ENCODE data around the gene ADCY6. TPM values are rescaled to one million over a fixed set of nuclear protein-coding genes. Genes with fewer than 3 reads are reported as not detected.

Gene ADCY6
- total RNA-seq = 0.32 and 0.78 TPM in 2 replicates

DNA sequence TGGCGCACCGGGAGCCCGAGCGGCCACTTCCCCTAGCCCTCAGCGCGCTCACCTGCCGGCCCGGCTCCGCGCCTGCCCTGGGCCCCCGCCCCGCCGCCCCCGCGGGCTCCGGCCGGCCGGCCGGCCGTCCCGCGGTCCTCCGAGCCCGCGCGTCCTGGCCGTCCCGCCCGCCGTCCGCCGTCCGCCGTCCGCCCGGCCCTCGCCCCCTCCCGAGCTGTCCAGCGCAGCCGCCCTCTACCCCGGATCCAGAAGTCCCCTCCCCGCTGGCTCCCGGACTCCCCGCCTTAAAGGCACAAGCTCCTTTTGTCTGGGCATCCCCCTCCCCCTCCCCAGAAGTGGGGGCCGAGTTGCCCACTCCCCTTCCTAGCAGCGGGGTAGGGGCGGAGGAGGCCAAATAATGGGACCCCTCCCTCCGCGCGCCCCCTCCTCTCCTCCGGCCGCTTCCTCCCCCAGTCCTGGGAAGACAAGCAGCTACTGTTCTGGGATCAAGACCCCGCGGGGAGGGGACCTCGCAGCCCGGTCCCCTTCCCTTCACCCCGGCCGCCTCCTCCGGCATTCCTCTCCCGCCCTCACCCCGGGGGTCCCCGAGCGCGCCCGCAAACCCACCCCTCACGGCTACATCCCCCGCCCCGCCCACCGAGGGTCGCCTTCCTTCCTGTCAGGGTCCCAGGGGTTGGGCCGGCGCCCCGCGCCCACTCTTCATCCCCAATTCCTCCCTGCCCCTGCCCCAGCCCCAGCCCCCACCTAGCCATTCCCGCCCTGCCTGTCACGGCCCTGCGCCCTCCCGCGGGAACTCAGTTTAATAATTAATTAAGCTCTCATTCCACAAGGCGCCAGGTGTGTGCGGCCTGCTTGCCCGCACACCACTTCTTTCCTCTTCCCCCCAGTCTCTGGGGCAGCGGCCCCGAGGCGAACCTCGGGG is at the start of gene ADCY6:
Gene ADCY6 (minus strand): TSS at position 236 of the 922 bp plus-strand sequence. CDS start 5,655 bp downstream, outside the sequence.
- Mint-ChIP-seq H3K27me3 (ENCODE audit: insufficient read depth) (peaks cover 50% of the 10 kb centered on the region), H3K9me3 (no peaks in the 10 kb centered on the region), H3K4me1 (ENCODE audit: low read depth) (no peaks in the 10 kb centered on the region), H3K36me3 (ENCODE audit: low read depth) (no peaks in the 10 kb centered on the region), H3K27ac (no peak within 1 kb of the TSS), H3K4me3 (peak within 1 kb of the TSS; percentile 58)
- intact Hi-C loops (cut with micrococcal nuclease) = no loop called here
- no peak for DNase-seq (ENCODE audit: low spot score)

DNA sequence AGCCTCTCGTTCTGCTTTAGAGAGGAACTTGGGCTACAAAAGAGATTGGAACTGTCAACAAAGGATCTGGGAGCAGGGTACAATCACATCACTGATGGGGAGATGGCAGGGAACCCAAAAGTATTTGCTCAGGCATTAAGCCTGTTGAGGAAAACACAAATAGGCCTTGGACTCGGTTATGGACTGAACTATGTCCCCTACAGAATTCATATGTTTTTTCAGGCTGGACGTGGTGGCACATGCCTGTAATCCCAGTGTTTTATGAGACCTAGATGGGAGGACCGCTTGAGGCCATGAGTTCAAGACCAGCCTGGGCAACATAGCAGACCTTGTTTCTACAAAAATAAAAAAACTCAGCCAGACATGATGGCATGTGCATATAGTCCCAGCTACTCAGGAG is 49.2 kb upstream of the ADCY6 start:
- intact Hi-C loops (cut with micrococcal nuclease) = no loop called here
- Mint-ChIP-seq H3K4me3 (no peak overlapping the region), H3K36me3 (ENCODE audit: low read depth) (peaks cover 45% of the 10 kb centered on the region)

DNA sequence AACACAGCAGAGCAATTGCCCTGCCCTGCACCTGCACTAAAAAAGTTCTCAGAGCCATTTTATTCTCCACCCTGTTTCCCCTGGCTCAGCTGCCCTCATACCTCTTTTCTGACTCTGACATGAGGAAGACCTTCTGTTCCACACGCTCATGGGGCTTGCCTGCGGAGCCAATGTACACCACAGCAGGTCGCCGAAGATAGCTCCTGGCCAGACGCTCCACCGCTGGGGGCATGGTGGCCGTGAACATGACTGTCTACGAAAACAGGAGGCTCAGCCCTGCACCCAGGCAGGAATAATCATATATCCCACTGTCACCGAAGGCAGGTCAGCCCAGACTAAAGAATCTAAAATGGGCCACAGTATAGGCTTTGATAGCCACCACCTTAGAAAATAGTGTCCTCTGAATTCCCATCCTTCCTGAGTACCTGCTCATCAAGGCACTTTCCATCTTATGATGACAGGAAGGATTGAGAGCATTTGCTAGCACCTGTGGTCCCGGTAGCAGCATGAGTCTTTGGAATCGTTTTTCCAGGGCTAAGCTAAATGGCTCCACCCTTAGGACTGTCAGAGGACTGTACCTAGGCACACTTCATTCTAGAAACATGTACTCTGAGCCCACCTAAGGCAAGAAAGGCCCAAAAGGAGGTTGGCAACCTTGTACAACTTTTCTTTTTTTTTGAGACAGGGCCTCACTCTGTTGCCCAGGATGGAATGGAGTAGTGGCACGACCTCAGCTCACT is 43.6 kb upstream of the ADCY6 start:
- Mint-ChIP-seq H3K36me3 (ENCODE audit: low read depth) (peaks cover 61% of the 10 kb centered on the region), H3K4me3 (no peak overlapping the region), H3K9me3 (no peaks in the 10 kb centered on the region), H3K4me1 (ENCODE audit: low read depth) (no peaks in the 10 kb centered on the region), H3K27ac (no peak overlapping the region), H3K27me3 (ENCODE audit: insufficient read depth) (no peaks in the 10 kb centered on the region)
- no peak for DNase-seq (ENCODE audit: low spot score)
- intact Hi-C loops (cut with micrococcal nuclease) = no loop called here

More for the DNA sequence above, 49.2 kb upstream of the ADCY6 start:
- no peaks in the 10 kb centered on the region for H3K4me1 Mint-ChIP-seq (ENCODE audit: low read depth)
- no peaks in the 10 kb centered on the region for H3K27me3 Mint-ChIP-seq (ENCODE audit: insufficient read depth)
- no peak for DNase-seq (ENCODE audit: low spot score)
- H3K9me3 Mint-ChIP-seq = no peaks in the 10 kb centered on the region
- no peak overlapping the region for H3K27ac Mint-ChIP-seq

DNA sequence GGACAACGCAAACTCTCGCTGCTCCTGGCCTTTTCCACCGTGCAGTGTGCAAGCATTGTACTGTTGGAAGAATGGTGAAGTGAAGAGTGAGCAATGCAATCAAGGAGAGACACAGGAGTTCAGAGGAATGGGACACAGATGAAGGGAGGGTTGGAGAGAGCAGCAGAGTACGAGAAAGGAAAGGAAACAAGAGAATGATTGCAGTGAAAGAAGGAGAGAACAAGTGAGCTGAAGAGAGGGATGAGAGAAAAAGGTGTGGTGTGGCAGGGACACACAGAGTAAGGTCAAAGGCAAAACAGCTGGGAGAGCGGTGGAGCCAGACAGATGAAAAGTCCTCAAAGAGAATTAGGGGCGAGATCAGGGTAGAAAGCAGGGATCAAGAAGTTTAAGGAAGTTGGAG is 42.4 kb upstream of the ADCY6 start:
- Mint-ChIP-seq H3K4me1 (ENCODE audit: low read depth) (no peaks in the 10 kb centered on the region), H3K36me3 (ENCODE audit: low read depth) (peaks cover 52% of the 10 kb centered on the region)

DNA sequence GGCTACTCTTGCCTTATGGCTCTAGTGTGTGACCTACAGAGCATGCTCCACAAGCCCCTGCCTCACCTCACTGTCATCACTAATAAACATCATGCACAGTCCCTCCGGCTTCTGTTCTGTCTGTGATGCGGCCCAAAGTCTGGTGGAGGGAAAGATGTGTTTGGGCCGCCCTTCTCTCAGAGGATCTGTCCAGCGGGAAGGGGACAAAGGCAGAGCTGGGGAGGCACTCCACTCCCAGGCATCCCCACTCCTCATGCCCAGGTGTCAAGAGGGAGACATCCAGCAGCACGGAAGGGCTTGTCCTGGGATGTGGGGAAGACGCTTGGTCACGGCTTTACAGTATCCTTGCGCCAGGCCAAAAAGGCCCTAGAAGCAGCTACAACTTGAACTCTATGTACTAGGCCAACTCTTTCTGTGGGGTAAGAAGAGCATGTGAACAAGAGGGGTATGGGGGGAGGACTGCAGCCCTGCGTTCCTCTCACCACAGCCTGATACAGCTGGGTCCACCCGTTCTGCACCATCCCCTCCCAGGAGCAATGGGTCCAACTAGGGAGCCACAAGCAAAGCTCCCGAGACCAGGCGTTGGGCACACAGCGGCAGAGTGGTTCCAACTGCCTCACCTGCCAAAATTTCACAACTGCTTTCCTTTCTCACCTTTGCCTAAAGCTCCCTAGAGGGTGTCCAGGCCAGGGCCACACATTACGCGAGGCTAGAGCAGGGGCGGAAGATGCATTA is 40.1 kb upstream of the ADCY6 start:
- Mint-ChIP-seq H3K27me3 (ENCODE audit: insufficient read depth) (no peaks in the 10 kb centered on the region), H3K4me3 (no peak overlapping the region), H3K36me3 (ENCODE audit: low read depth) (peaks cover 45% of the 10 kb centered on the region), H3K27ac (no peak overlapping the region), H3K4me1 (ENCODE audit: low read depth) (no peaks in the 10 kb centered on the region), H3K9me3 (no peaks in the 10 kb centered on the region)
- intact Hi-C loops (cut with micrococcal nuclease) = no loop called here
- DNase-seq (ENCODE audit: low spot score) = no peak

More for the DNA sequence above, 42.4 kb upstream of the ADCY6 start:
- Mint-ChIP-seq H3K9me3 (no peaks in the 10 kb centered on the region), H3K27ac (no peak overlapping the region), H3K27me3 (ENCODE audit: insufficient read depth) (no peaks in the 10 kb centered on the region), H3K4me3 (no peak overlapping the region)
- intact Hi-C loops (cut with micrococcal nuclease) = no loop called here
- no peak for DNase-seq (ENCODE audit: low spot score)

DNA sequence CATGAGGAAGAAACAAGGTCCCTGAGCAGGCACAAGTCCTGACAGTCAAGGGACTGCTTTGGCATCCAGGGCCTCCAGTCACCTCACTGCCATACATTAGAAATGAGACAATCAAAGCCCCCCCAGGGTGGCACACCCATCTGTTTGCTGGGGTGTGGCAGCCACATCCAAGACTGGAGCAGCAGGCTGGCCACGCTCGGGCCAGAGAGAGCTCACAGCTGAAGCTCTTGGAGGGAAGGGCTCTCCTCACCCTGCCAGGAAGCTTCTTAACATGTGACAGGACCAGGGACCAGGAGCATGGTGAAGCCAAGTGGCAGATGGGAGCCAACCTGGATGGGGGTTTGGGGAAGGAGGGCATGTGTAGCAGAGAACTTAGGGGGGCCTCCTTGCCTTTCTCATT is 39.4 kb upstream of the ADCY6 start:
- no peaks in the 10 kb centered on the region for H3K27me3 Mint-ChIP-seq (ENCODE audit: insufficient read depth)
- H3K4me1 Mint-ChIP-seq (ENCODE audit: low read depth) = no peaks in the 10 kb centered on the region
- H3K4me3 Mint-ChIP-seq = no peak overlapping the region
- intact Hi-C loops (cut with micrococcal nuclease) = no loop called here
- DNase-seq (ENCODE audit: low spot score) = no peak
- no peaks in the 10 kb centered on the region for H3K9me3 Mint-ChIP-seq
- H3K27ac Mint-ChIP-seq = no peak overlapping the region
- peaks cover 38% of the 10 kb centered on the region for H3K36me3 Mint-ChIP-seq (ENCODE audit: low read depth)

DNA sequence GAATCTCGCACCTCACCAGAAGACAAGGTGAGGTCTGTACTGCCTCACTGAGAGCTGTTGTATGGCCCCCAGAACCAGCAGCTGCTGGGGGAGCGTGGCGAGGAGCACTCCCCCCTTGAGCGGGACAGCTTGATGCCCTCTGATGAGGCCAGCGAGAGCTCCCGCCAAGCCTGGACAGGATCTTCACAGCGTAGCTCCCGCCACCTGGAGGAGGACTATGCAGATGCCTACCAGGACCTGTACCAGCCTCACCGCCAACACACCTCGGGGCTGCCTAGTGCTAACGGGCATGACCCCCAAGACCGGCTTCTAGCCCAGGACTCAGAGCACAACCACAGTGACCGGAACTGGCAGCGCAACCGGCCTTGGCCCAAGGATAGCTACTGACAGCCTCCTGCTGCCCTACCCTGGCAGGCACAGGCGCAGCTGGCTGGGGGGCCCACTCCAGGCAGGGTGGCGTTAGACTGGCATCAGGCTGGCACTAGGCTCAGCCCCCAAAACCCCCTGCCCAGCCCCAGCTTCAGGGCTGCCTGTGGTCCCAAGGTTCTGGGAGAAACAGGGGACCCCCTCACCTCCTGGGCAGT is 38.7 kb upstream of the ADCY6 start:
- DNase-seq (ENCODE audit: low spot score) = no peak
- intact Hi-C loops (cut with micrococcal nuclease) = no loop called here
- no peaks in the 10 kb centered on the region for H3K9me3 Mint-ChIP-seq
- H3K4me1 Mint-ChIP-seq (ENCODE audit: low read depth) = no peaks in the 10 kb centered on the region
- H3K4me3 Mint-ChIP-seq = no peak overlapping the region
- H3K27me3 Mint-ChIP-seq (ENCODE audit: insufficient read depth) = no peaks in the 10 kb centered on the region
- H3K36me3 Mint-ChIP-seq (ENCODE audit: low read depth) = peaks cover 34% of the 10 kb centered on the region
- H3K27ac Mint-ChIP-seq = no peak overlapping the region

DNA sequence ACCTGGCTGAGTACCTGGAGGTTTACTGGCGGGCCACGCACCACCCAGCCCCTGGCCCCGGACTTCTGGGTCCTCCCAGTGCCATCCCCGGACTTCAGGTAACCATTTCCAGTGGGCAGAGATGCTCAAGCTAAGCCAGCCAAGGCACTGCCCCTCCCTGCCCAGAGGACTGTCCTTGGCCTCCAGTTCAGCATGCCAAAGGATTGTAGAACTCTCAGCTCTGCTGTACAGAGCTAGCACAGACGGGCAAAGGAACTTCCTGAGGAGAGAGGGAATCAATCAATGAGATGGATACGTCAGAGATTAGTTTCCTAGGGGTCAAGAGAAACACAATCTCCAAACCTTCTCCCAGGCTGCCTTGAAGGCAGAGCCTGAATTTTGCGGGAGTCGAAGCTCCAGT is 38.1 kb upstream of the ADCY6 start:
- DNase-seq (ENCODE audit: low spot score) = no peak
- H3K27ac Mint-ChIP-seq = no peak overlapping the region
- H3K36me3 Mint-ChIP-seq (ENCODE audit: low read depth) = peaks cover 29% of the 10 kb centered on the region
- no peaks in the 10 kb centered on the region for H3K9me3 Mint-ChIP-seq
- intact Hi-C loops (cut with micrococcal nuclease) = no loop called here
- H3K27me3 Mint-ChIP-seq (ENCODE audit: insufficient read depth) = peaks cover under 1% of the 10 kb centered on the region
- H3K4me3 Mint-ChIP-seq = no peak overlapping the region
- H3K4me1 Mint-ChIP-seq (ENCODE audit: low read depth) = no peaks in the 10 kb centered on the region

DNA sequence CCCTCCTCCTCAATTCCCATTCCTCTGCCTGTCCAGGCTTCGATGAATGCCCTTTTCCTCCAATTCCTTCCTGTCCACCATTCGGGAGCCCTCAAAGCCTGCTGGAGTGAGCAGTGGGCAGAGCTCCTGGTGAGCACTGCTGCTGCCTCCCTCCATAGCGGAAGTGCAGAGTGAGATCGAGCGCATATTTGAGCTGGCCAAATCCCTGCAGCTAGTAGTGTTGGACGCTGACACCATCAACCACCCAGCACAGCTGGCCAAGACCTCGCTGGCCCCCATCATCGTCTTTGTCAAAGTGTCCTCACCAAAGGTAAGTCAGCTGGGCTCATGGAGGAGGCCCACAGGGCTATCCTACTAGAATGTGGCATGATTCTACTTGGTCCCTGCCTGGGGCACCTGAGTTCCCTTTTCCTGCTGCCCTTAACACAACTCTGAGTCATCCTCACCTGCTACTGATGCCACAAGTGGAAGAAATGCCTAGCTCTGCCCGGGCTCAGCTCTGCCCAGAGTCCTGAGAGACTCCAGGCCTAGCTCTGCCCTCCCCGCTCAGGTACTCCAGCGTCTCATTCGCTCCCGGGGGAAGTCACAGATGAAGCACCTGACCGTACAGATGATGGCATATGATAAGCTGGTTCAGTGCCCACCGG is 37.4 kb upstream of the ADCY6 start:
- DNase-seq (ENCODE audit: low spot score) = no peak
- H3K9me3 Mint-ChIP-seq = no peaks in the 10 kb centered on the region
- intact Hi-C loops (cut with micrococcal nuclease) = no loop called here
- no peaks in the 10 kb centered on the region for H3K4me1 Mint-ChIP-seq (ENCODE audit: low read depth)
- H3K27me3 Mint-ChIP-seq (ENCODE audit: insufficient read depth) = peaks cover 2% of the 10 kb centered on the region
- no peak overlapping the region for H3K27ac Mint-ChIP-seq
- H3K36me3 Mint-ChIP-seq (ENCODE audit: low read depth) = peaks cover 27% of the 10 kb centered on the region
- no peak overlapping the region for H3K4me3 Mint-ChIP-seq

DNA sequence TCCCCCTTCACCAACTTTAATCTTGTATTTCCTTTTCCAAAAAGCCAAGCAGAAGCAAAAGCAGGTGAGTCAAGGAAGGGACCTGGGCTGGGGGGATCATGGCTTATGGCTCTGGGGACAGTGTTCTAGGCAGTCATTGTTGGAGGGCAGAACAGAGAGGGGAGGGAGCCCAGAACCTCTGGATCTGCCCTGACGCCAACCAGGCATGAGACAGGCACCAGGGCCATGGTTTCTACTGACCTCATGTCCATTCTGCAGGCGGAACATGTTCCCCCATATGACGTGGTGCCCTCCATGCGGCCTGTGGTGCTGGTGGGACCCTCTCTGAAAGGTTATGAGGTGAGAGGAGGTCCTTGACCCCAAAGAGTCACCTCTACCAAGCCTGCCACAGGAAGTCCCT is 36.0 kb upstream of the ADCY6 start:
- Mint-ChIP-seq H3K9me3 (no peaks in the 10 kb centered on the region), H3K36me3 (ENCODE audit: low read depth) (peaks cover 15% of the 10 kb centered on the region), H3K4me1 (ENCODE audit: low read depth) (no peaks in the 10 kb centered on the region), H3K27me3 (ENCODE audit: insufficient read depth) (peaks cover 4% of the 10 kb centered on the region), H3K4me3 (no peak overlapping the region), H3K27ac (no peak overlapping the region)
- intact Hi-C loops (cut with micrococcal nuclease) = no loop called here
- DNase-seq (ENCODE audit: low spot score) = no peak

DNA sequence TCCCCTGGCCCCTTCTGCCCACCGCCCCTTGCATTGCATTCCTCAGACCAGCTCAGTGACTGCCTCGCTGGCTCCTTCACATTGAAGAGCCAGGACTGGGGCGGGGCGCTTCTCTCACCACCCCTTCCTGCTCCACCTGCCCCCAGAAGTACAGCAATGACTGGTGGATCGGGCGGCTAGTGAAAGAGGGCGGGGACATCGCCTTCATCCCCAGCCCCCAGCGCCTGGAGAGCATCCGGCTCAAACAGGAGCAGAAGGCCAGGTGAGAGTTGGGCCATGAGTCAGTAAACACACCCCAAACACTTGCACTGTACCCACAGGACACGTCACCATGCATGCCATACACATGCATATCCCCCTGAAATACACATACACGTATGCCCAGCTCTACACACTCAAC is 35.2 kb upstream of the ADCY6 start:
- H3K4me1 Mint-ChIP-seq (ENCODE audit: low read depth) = peaks cover 1% of the 10 kb centered on the region
- peaks cover 4% of the 10 kb centered on the region for H3K27me3 Mint-ChIP-seq (ENCODE audit: insufficient read depth)
- no peak for DNase-seq (ENCODE audit: low spot score)
- H3K4me3 Mint-ChIP-seq = no peak overlapping the region
- no peak overlapping the region for H3K27ac Mint-ChIP-seq
- H3K36me3 Mint-ChIP-seq (ENCODE audit: low read depth) = peaks cover 9% of the 10 kb centered on the region
- no peaks in the 10 kb centered on the region for H3K9me3 Mint-ChIP-seq
- intact Hi-C loops (cut with micrococcal nuclease) = no loop called here

DNA sequence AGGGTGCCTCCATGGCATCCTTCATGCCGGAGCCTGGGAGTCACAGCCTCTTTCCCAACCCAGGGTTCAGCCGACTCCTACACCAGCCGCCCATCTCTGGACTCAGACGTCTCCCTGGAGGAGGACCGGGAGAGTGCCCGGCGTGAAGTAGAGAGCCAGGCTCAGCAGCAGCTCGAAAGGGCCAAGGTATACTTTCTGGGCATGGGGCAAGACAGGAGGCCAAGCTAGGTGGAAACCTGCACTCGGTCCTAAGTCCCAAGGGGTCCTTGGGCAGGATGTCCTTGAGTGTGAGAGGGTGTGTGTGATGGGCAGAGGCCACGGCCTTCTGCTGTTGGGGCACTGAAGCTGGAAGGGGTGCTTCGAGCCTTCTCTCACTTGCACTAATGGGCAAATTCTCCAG is 34.4 kb upstream of the ADCY6 start:
- H3K27ac Mint-ChIP-seq = no peak overlapping the region
- H3K4me3 Mint-ChIP-seq = no peak overlapping the region
- no peak for DNase-seq (ENCODE audit: low spot score)
- H3K36me3 Mint-ChIP-seq (ENCODE audit: low read depth) = peaks cover 2% of the 10 kb centered on the region
- H3K9me3 Mint-ChIP-seq = no peaks in the 10 kb centered on the region
- H3K27me3 Mint-ChIP-seq (ENCODE audit: insufficient read depth) = peaks cover 4% of the 10 kb centered on the region
- H3K4me1 Mint-ChIP-seq (ENCODE audit: low read depth) = peaks cover 4% of the 10 kb centered on the region
- intact Hi-C loops (cut with micrococcal nuclease) = no loop called here
